Parathyroid adenoma (tissue), 2 donors: ENCODE data around the gene LAMC1.
"Not testable (repeated sequence)": the region's sequence is repeated elsewhere in the genome, so short reads cannot be mapped to it uniquely, and the experiment has no call there.

Source experiments
- H2AFZ ChIP-seq: fragments of 300-600 bp; sonication (generic); one replicate; pipeline ENCODE4 v1.7.0; 2017; ENCODE audit warnings: antibody characterized with exemption, mild to moderate bottlenecking
- H3K27ac ChIP-seq: fragments of 300-600 bp; sonication (generic); one replicate; pipeline ENCODE4 v1.7.0; 2017
- H3K27me3 ChIP-seq: fragments of 300-600 bp; sonication (generic); one replicate; pipeline ENCODE4 v1.7.0; 2017; ENCODE audit warnings: low read length; ENCODE audit not compliant: control insufficient read depth, insufficient read depth
- H3K36me3 ChIP-seq: fragments of 300-600 bp; sonication (generic); one replicate; pipeline ENCODE4 v1.7.0; 2017; ENCODE audit warnings: low read length; ENCODE audit not compliant: control insufficient read depth, insufficient read depth
- H3K4me1 ChIP-seq: fragments of 300-600 bp; sonication (generic); one replicate; pipeline ENCODE4 v1.7.0; 2017; ENCODE audit warnings: control low read depth
- H3K4me2 ChIP-seq: fragments of 300-600 bp; sonication (generic); one replicate; pipeline ENCODE4 v1.7.0; 2017; ENCODE audit warnings: low read length
- H3K4me3 ChIP-seq: fragments of 300-600 bp; sonication (generic); one replicate; pipeline ENCODE4 v1.7.0; 2017; ENCODE audit warnings: low read depth, low read length
- H3K79me2 ChIP-seq: fragments of 300-600 bp; sonication (generic); one replicate; pipeline ENCODE4 v1.7.0; 2017; ENCODE audit warnings: control low read depth
- H3K9ac ChIP-seq: fragments of 300-600 bp; sonication (generic); one replicate; pipeline ENCODE4 v1.7.0; 2017; ENCODE audit warnings: mild to moderate bottlenecking
- H3K9me3 ChIP-seq: fragments of 300-600 bp; sonication (generic); one replicate; pipeline ENCODE4 v1.7.0; 2017; ENCODE audit warnings: low read length; ENCODE audit not compliant: control insufficient read depth
- CTCF ChIP-seq: fragments of 300-600 bp; sonication (generic); IDR thresholded peaks from one replicate; pipeline ENCODE4 v1.7.0; 2017; ENCODE audit warnings: antibody characterized with exemption, mild to moderate bottlenecking
- donor health status: primary hyperparathyroidism.

LAMC1 gene

DNA sequence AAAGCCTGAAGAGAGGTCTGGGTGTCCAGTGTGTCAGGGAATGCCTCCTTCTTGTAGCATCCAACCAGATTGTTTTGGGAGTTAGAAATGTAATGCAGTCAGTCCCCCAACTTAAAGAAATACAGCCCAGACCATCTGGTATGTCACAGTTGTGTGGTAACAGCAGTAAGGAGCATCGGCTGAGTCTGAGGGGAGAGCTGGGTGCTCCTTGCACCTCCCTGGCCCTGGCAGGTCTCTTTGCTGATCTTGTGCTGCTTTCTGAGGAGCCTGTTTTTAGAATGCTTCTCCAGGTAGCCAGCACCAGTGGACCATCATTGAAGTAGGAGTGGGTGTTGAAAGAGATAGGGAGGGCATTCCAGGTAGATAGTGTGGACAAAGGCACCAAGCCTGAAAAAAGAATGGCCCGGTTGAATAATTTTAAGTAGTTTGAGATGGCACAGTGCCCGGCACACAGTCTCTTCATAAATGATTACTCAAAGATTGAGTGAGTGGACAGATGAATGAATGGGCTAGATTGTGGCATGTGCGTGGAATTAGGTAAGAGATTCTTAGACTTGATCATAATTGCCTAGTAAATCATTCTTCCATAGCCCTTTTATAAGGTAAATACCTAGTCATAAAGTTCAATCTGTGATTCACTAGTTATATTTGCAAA lies 46.5 kb downstream of the LAMC1 start:
- H3K4me1 ChIP-seq: no peaks in the 10 kb centered on the region
- H3K79me2 ChIP-seq: peaks cover 7% of the 10 kb centered on the region
- no peak overlapping the region for H3K27ac ChIP-seq
- H3K9me3 ChIP-seq: no peaks in the 10 kb centered on the region
- no peaks in the 10 kb centered on the region for H3K36me3 ChIP-seq
- H3K9ac ChIP-seq: no peak overlapping the region
- TF ChIP-seq CTCF: no peak
- H3K27me3 ChIP-seq: no peaks in the 10 kb centered on the region
- H3K4me2 ChIP-seq: no peak overlapping the region
- no peak overlapping the region for H2AFZ ChIP-seq
- H3K4me3 ChIP-seq: no peak overlapping the region

DNA sequence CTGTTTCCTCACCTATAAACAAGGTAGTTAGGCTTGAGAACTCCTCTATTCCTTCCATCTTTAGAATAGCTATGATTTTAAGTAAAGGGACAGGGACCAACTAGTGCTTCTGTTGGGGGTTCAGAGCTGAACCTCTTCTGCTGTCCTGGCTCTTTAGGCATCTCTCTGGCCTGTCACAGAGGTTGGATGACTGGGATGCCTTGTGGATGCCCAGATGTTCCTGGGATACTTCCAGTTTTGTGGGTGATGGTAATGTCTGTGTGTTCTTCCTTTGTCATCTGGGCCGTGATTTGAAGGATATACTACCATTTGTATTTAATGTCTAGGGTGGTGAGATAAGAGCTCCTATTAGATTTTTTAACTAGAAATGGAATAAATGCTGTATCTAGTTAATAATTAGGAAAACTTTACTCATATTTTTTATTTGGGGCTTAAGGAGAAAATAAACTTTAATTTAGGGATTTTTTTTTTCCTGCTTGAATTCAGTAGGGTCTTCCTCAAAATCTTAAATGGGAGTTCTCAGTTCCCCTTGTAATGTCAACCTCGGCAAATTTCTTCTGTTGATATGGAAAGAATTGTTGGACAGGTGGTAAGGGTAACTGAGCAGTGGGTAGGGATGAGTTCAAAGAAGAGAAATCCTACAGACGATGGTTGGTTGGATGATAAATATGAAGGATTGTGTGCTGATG lies 47.2 kb downstream of the LAMC1 start:
- TF ChIP-seq CTCF: no peak
- H3K4me3 ChIP-seq: no peak overlapping the region
- no peak overlapping the region for H2AFZ ChIP-seq
- no peaks in the 10 kb centered on the region for H3K27me3 ChIP-seq
- no peak overlapping the region for H3K4me2 ChIP-seq
- no peaks in the 10 kb centered on the region for H3K9me3 ChIP-seq
- H3K27ac ChIP-seq: no peak overlapping the region
- H3K9ac ChIP-seq: no peak overlapping the region
- no peaks in the 10 kb centered on the region for H3K4me1 ChIP-seq
- peaks cover 7% of the 10 kb centered on the region for H3K79me2 ChIP-seq
- no peaks in the 10 kb centered on the region for H3K36me3 ChIP-seq

GRCh38 chr1:183070923-183071618 lies 47.9 kb downstream of the LAMC1 start:
- H3K9ac ChIP-seq: no peak overlapping the region
- no peaks in the 10 kb centered on the region for H3K27me3 ChIP-seq
- no peak overlapping the region for H2AFZ ChIP-seq
- H3K9me3 ChIP-seq: no peaks in the 10 kb centered on the region
- peaks cover 7% of the 10 kb centered on the region for H3K79me2 ChIP-seq
- TF ChIP-seq CTCF: no peak
- no peak overlapping the region for H3K27ac ChIP-seq
- no peaks in the 10 kb centered on the region for H3K4me1 ChIP-seq
- no peak overlapping the region for H3K4me2 ChIP-seq
- no peak overlapping the region for H3K4me3 ChIP-seq
- no peaks in the 10 kb centered on the region for H3K36me3 ChIP-seq

- H3K4me1 ChIP-seq, H3K4me2 ChIP-seq, H3K27me3 ChIP-seq, H3K27ac ChIP-seq, H2AFZ ChIP-seq, H3K79me2 ChIP-seq, H3K9me3 ChIP-seq, H3K4me3 ChIP-seq, H3K36me3 ChIP-seq, H3K9ac ChIP-seq: not testable (repeated sequence)
Observed at GRCh38 chr1:183072595-183072994, 49.4 kb downstream of the LAMC1 start.

DNA sequence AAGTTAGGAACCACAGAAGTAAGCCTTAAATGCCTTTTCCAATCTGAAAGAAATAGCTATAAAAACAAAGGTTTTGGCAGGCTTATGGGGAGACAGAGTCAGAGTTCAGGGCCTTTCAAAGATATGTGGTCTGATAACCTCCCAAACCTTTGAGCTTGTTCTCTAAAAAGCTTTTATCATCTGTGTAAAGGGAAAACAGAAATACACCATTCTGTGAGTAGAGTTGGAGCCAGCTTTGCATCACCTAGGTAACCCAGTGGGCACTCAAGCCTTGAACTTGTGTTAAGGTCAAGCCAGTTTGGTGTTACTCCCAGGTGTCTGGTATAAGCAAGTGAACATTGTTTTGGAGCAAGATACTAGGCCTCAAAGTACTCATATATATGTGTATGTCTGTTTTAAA lies 50.1 kb downstream of the LAMC1 start:
- Histone ChIP-seq H3K4me1 (no peaks in the 10 kb centered on the region), H3K36me3 (no peaks in the 10 kb centered on the region), H3K79me2 (no peaks in the 10 kb centered on the region), H3K9ac (no peak overlapping the region), H3K27me3 (no peaks in the 10 kb centered on the region), H3K4me2 (no peak overlapping the region), H2AFZ (no peak overlapping the region), H3K9me3 (no peaks in the 10 kb centered on the region), H3K27ac (no peak overlapping the region), H3K4me3 (no peak overlapping the region)
- no peak for TF ChIP-seq CTCF
